Activated CD8-positive, alpha-beta memory T cell treated with anti-CD3 and anti-CD28 coated beads for 24 hours (primary cell): ENCODE results near the gene BANK1.

Source experiments
- DNase-seq: peaks from one replicate; pipeline ENCODE4 v3.0.0-alpha.2; 2020

The BANK1 gene

DNA sequence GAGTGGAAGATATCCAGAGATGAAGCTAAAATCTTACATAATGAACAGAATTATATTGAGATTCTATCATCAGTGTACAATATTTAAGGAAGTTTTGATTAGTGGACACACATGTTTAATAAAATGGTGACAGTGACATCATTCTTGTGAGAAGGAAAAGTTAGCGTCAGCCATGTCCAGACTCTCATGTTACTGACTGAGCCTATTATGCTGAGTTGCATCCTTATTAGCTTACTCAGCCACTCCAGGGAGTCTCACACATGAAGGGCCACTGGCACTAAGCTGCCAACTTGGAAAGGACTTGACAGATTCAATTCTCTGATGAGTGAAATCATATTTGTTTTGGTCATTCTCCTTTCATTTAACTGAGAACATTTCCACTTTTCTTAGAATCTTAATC lies 170.6 kb downstream of the BANK1 start:
- no peak for DNase-seq

DNA sequence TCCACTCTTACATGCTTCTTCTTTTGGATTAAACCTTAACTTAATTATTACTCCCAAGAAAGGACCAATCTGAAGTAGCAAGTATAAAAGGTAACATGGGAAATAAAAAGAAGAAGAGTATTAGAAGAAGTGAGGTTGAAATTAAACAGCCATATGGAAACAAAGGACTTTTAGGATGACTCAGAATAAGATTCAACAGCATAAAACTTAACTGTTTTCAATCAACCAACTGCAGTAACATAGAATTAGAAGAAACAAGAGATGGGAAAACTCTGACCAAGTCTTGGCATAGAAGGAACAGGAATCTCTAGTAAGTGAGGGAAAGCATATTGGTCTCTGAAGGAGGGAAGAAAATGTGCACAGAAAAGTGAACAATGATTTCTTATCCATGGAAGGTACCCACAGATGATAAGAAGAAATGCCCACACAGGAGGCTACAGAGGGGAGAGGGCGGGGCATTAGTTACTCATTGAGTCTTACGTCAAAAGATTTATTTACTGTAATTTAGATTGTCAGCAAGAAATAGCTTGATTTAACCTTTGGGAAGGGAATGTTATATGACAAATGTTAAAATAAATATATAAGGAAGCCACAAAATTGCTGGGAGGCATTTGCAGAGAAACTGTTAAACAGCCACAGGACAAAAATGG lies 177.3 kb downstream of the BANK1 start:
- DNase-seq = no peak

- no peak for DNase-seq
Observed at GRCh38 chr4:101968364-101968763, 177.8 kb downstream of the BANK1 start.

DNA sequence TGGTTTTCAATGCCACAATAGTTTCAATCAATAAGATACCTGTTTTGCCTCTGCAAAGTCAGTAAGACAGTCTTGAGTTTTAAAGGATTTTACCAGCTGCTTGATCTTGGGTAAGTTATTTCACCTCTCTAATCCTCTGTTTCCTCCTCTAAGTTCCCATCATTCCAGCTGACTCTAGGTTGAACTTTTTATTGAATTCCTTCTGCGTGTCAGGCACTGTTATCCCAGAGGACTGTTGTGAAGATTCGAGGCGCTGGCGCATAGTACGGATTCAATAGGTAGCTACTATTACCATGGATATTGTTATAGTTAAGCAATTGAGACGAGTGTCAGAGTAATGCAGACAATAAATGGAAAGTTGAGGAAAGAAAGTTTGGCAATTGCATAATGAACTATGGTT lies 179.4 kb downstream of the BANK1 start:
- no peak for DNase-seq

GRCh38 chr4:101970547-101971155 lies 180.1 kb downstream of the BANK1 start:
- DNase-seq = no peak

- no peak for DNase-seq
Observed at GRCh38 chr4:101972791-101973190, 182.3 kb downstream of the BANK1 start.

DNA sequence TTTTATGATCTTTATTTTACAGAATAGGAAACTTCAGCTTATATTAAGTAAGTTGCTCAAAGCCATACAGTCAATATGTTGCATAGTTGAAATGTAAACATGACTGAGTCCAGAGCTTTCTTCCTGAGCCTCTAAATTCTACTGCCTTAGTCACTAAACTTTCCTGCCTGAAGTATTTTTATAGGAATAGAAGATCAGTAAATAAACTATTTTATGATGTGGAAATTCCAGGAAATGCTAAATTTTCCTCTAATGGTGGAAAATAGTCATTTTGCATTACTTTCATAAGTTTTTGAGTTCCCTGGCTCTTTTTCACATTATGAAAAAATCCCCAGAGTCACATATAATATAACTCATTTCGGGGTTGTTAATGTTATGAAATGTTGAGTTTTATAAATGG lies 182.8 kb downstream of the BANK1 start:
- no peak for DNase-seq

DNA sequence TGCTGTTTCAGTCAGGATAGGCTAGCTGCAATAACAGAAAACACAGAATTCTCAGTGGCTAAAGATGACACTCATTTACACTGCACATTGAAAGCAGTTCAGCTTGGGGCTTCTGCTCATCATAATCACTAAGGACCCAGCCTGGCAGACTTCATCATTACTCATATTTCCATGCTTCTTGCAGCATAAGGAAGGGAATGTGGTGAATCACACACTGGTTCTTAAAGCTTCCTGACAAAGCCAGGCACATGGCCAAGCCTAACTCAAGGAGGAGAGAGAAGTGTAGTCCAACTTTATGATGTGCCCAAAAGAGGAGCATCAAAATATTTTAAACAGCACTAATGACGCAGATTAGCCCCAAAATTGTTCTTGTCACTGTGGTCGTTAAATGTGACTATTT lies 186.5 kb downstream of the BANK1 start:
- DNase-seq = no peak

GRCh38 chr4:101981756-101982155 lies 191.2 kb downstream of the BANK1 start:
- no peak for DNase-seq

DNA sequence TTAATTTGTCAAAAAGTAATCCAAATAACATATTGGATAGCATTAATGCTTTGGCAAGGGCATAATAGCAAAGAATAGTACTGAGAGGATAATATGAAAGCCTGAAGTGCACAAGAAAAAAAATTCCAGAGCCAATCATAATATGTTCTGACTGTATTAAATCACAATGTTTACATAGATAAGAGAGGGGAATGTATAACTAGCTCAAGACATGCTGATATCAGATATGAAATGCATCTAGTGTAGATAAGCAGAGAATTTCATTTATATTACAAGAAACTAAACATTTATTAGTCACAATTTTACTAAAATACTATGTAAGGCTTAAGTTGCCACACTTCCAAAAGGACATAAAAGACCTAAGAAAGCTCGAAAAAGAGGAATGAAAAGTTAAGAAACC lies 193.3 kb downstream of the BANK1 start:
- DNase-seq = no peak

DNA sequence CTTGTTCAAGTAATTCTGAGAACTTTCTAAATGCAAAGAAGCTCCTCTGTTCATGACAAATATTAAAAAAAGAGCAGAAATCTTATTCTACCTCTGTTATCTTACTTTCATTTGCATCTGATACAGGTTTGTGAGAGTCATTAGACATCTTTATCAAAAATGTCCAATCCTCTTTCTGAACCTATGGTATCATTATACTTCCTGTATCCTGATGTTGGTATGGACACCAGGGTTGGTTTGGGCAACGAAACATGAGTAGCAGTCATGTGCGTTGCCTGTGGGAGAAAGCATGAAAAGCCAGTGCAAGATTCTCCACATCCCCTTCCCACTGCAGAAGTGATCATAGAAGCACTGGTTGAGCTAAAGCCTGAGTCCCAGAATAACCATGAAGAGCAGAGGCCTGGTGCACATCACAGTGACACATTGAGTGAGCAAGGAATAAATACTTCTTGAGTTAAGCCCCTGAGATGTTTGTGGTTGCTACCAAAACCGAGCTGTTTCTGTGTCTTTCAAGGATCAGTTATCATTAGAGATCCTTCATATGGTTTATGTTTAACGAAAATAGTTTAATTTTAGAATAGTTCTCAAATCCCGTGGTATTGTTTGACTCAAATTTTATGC lies 197.2 kb downstream of the BANK1 start:
- no peak for DNase-seq

- DNase-seq = no peak
Observed at GRCh38 chr4:101989551-101989950, 199.0 kb downstream of the BANK1 start.

DNA sequence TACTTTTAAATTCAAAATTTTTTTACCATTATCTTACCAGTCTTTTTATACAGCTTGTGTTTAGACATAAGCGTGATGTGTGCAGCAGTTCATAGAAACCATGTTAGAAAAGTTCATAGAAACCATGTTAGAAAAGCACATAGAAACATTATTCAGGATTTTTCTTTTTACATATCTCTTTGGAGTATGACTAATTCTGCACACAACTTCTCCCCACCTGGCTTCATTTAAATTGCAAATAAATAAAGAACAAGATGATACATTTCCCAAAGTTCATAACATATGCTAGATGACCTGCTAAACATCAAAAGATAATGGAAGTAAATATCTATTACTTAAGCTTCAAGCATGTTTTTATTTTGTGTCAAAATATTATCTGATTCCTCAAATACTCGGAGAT lies 201.9 kb downstream of the BANK1 start:
- DNase-seq = no peak

DNA sequence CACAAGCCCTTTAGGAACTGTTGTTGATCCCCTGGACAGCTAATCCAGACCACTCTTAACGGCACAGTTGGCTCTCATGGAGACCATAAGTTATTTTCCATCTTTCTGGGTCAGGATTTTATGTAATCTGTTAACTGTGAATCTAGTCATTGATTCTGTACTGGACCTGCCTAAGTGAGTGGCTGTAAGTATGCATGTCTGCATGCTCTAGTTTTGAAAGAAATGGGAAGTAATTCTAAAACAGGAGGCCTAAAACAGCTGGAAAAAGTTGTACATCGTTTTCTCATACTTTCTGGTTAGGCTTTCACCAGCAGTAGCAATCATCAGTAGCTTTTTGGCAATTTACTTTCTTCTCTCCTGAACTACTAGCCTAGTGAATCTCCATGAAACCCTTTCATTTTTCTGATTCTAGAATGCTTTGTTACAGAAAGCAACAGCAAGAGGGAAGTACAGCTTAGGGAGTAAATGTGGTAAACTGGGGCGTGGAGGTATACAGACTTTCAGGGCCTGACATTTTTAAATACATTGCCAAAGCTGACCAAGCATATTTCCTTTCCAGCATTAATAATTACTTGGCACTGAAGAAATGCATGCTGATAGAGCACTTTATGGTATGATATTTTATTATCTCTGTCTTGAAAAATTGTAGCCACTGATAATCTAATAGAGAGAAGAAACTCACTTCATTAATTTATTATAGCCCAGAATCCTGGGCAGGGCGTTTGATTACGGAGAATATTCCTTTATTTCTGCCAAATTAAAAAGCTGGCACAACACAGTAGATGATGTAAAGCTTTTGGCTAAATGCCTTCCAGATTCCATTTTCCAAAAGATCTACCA lies 202.7 kb downstream of the BANK1 start:
- DNase-seq = no peak

DNA sequence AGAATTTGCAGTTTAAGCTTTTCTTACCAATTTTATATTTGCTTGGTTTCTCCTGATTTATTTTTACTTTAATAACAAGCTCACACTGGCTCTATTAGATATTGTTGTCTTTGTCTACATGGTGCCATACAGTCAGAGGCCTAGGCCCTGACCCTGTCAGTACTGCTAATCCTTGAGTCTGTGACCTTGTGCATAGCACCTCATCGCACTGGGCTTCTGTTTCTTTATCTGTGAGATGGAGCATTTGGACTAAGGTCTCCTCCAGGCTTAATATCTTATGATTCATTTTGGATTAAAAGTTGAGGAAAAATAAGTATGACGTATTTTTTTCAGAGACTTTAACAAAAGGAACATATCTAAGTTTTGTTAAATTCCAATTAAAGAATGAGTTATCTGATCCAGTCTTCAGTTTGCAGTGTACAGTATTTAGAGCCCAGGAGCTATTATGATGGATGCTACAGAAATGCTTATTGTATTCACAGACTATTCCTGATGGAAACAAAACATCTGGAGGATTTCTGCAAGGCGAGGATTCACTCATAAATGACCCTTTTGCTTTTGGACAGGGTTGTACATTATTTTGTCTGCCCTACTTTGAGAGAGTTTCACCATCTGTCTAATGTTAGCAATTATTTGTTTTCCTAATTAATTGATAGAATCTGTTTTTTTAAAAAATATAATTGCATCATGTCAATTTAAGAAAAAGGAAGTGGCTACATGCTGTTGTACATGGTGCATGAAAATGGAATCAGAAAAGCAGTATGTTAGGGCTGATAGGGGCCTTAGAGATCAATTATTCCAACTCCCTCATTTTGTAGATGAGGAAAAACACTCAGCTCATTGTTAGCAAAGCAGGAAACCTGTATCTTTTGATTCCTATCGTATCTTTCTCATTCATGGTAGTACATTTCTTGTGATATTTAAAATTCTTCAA lies 203.6 kb downstream of the BANK1 start:
- no peak for DNase-seq

GRCh38 chr4:102007959-102008425 lies 217.5 kb downstream of the BANK1 start:
- DNase-seq = no peak

DNA sequence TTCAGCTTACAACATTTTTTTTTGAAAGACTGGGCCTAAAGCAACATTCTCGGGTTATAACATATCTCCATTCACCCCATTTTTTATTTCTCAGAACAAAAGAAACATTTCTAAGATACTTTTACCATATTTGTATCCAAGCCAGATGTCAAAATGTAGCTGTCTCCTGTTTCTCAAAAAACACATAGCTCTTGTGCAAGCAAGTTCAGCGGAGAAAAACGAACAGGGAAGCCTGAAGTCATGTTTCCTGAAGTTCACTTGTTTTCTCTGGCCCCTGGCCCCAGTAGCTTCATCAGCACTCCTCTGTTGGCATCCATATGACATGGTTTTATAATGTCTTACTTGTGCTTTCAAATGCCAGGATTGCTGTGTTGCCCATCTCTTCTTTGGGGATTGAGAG lies 218.2 kb downstream of the BANK1 start:
- DNase-seq = no peak

DNA sequence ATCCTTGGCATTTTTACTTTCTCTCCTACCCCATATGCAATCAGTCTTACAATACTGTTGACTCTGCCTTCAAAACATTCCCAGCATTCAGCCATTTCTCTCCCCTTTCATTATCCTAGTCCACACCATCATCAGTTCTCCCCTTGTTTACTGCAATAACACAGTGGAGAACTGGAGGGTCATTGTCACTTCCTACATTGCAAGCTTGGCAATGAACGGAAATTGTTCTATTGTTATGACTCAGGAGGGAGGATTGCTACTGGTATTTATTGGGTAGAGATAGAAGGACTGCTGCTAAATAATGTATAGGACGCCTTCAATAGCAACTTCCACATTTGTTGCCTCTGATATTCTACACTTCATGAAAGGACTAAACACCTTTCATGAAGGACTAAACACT lies 231.8 kb downstream of the BANK1 start:
- DNase-seq = no peak

DNA sequence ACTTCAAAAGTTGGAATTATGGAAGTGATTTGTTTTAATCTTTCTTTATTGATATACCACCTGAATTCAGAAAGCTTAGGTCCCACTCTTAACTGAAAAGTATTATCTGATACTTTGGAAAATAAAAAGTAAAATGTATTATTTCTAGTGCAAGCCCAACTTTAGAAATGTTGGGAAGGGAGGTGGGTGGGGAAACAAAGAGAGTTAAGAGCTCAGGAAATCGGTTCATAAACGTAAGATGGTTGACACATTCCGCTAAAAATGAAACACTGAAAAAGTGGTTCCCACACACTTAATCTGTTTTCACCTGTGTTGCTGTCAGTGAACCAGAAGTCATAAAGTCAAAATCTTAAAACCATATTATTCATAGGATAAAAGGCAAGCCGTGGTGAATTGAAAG lies 237.4 kb downstream of the BANK1 start:
- no peak for DNase-seq

- DNase-seq = no peak
Observed at GRCh38 chr4:102031406-102031805, 240.9 kb downstream of the BANK1 start.

DNA sequence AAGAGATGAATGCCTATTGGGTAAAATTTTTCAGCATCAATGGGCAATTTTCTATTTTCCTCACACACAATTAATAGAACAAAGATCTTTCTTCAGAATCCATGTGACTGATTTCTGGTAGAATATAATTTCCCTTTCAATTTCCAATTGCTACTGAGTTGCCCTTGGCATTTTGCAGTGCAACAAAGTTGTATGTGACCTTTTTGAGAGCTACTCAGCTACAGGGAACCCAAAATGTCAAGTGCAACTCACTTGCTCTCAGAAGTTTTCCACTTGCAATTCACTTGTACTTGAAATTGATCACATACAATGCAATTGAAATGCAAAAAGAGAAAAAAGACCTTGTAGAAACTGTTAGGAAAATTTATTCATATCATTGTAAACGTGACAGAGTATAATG lies 245.5 kb downstream of the BANK1 start:
- DNase-seq = no peak

DNA sequence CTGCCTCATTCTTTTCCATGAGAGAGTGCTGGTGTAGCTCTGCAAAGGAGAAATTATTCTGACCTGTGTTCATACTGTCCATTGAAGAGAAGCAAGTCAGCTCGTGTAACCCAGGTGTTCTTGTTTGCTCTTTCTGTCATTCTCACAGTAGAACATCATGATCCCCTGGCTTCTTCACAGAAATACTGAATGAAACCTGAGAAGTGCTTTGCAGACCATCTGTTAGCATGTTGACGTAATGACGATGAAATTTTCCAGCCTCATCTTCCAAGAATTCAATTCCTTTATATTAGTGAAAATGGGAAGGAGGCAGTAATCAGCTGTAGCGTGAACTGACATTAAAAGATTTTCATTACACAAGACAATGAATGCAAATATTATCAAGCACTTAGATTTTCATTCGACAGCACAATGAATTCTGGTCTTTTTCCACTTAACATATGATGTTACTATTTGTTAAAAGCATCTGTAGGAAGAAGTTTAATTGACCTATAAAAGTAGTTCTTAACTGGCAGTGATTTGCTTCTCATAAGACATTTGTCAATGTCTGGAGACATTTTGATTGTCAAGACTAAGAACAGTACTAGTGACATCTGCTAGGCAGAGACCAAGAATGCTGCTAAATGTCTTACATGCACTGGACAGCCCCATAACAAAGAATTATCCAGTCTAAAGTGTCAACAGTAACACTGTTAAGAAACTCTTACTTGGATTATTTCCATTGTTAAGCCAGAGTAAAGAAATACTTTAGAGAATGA lies 246.3 kb downstream of the BANK1 start:
- no peak for DNase-seq
